ENCODE results near the gene ARHGAP29. TPM values are rescaled to one million over a fixed set of nuclear protein-coding genes. Genes with fewer than 3 reads are reported as not detected.
A peak's percentile ranks its signal among the peaks of the same experiment; 100 is the strongest.

Gene ARHGAP29
- total RNA-seq, 8 experiments from 2014 or later: 0.52 to 121 (median 3.3) TPM

GRCh38 chr1:94239051-94239450, 1.7 kb upstream of the ARHGAP29 start:
- in situ Hi-C loops (cut with MboI; ENCODE audit: low pct_unique_long_range_greater_than_20kb in 2 of 9, low sequenced_read_pairs in 9 of 9, unreplicated experiment in 9 of 9): loop anchor here in 4 of 9 experiments (25.0 kb wide), 1 partner anchor 177 kb away; no protein-coding TSS in a partner anchor
- WGBS, 10 experiments: 33 to 93% (median 82%) methylated on average over 1 to 3 of the region's 3 CpGs; no CpG with 5 or more reads in 1 of the 10 experiments
- ATAC-seq (replicated peaks in 6 of 8): no peak
- Histone ChIP-seq H3K4me3 (no peak overlapping the region), H3K4me1 (replicated peaks in 1 of 2) (peaks cover 3 to 7% of the 10 kb centered on the region in 2 donors), H3K27ac (no peak overlapping the region)

- in situ Hi-C loops (cut with MboI; ENCODE audit: low pct_unique_long_range_greater_than_20kb in 2 of 9, low sequenced_read_pairs in 9 of 9, unreplicated experiment in 9 of 9): loop anchor here in 4 of 9 experiments (25.0 kb wide), 1 partner anchor 174 kb away; no protein-coding TSS in a partner anchor
- Histone ChIP-seq H3K27ac (no peak overlapping the region), H3K4me3 (peak overlapping the region; percentile 57 to 77 (median 68)), H3K4me1 (replicated peaks in 1 of 2) (peaks cover 3 to 7% of the 10 kb centered on the region in 2 donors)
- peak; percentile 60 to 72 (median 64) for ATAC-seq (replicated peaks in 6 of 8)
- WGBS, 10 experiments: 0 to 2% (median 1%) methylated on average over 3 to 28 of the region's 39 CpGs
Measured at GRCh38 chr1:94236630-94237290, 624 bp downstream of the ARHGAP29 start.

- no peak overlapping the region for H3K27ac ChIP-seq
- WGBS, 10 experiments: 0 to 20% (median 11%) methylated on average over 1 to 6 of the region's 6 CpGs; no CpG with 5 or more reads in 1 of the 10 experiments
- ATAC-seq (replicated peaks in 6 of 8): no peak
- H3K4me3 ChIP-seq: peak overlapping the region in 3 of 5 donors; percentile 64 to 77 (median 75)
- in situ Hi-C loops (cut with MboI; ENCODE audit: low pct_unique_long_range_greater_than_20kb in 2 of 9, low sequenced_read_pairs in 9 of 9, unreplicated experiment in 9 of 9): loop anchor here in 4 of 9 experiments (25.0 kb wide), 1 partner anchor 174 kb away; no protein-coding TSS in a partner anchor
- peaks cover 3 to 7% of the 10 kb centered on the region in 2 donors for H3K4me1 ChIP-seq (replicated peaks in 1 of 2)
Measured at GRCh38 chr1:94236013-94236491, 1.3 kb downstream of the ARHGAP29 start.

GRCh38 chr1:94235189-94236012, 2.0 kb downstream of the ARHGAP29 start:
- no peak overlapping the region for H3K27ac ChIP-seq
- in situ Hi-C loops (cut with MboI; ENCODE audit: low pct_unique_long_range_greater_than_20kb in 2 of 9, low sequenced_read_pairs in 9 of 9, unreplicated experiment in 9 of 9): loop anchor here in 4 of 9 experiments (25.0 kb wide), 1 partner anchor 173 kb away; no protein-coding TSS in a partner anchor
- peaks cover 3 to 7% of the 10 kb centered on the region in 2 donors for H3K4me1 ChIP-seq (replicated peaks in 1 of 2)
- 5 to 50% (median 37%) methylated on average over 3 to 9 of the region's 9 CpGs for WGBS, 10 experiments
- no peak overlapping the region for H3K4me3 ChIP-seq
- no peak for ATAC-seq (replicated peaks in 6 of 8)

GRCh38 chr1:94234615-94235014, 2.8 kb downstream of the ARHGAP29 start:
- H3K27ac ChIP-seq: no peak overlapping the region
- no peak overlapping the region for H3K4me3 ChIP-seq
- H3K4me1 ChIP-seq (replicated peaks in 1 of 2): peaks cover 3 to 7% of the 10 kb centered on the region in 2 donors
- in situ Hi-C loops (cut with MboI; ENCODE audit: low pct_unique_long_range_greater_than_20kb in 2 of 9, low sequenced_read_pairs in 9 of 9, unreplicated experiment in 9 of 9): loop anchor here in 4 of 9 experiments (25.0 kb wide), 1 partner anchor 172 kb away; no protein-coding TSS in a partner anchor
- 20 to 100% (median 77%) methylated on average over 1 of the region's 1 CpG for WGBS, 10 experiments
- no peak for ATAC-seq (replicated peaks in 6 of 8)

GRCh38 chr1:94231746-94232145, 5.6 kb downstream of the ARHGAP29 start:
- ATAC-seq (replicated peaks in 6 of 8): no peak
- H3K4me3 ChIP-seq: no peak overlapping the region
- H3K27ac ChIP-seq: no peak overlapping the region
- 71 to 100% (median 100%) methylated on average over 1 of the region's 1 CpG; no CpG with 5 or more reads in 1 of the 10 experiments for WGBS, 10 experiments
- peaks cover 3 to 7% of the 10 kb centered on the region in 2 donors for H3K4me1 ChIP-seq (replicated peaks in 1 of 2)
- in situ Hi-C loops (cut with MboI; ENCODE audit: low pct_unique_long_range_greater_than_20kb in 2 of 9, low sequenced_read_pairs in 9 of 9, unreplicated experiment in 9 of 9): loop anchor here in 4 of 9 experiments (25.0 kb wide), 1 partner anchor 169 kb away; no protein-coding TSS in a partner anchor

- whole genome bisulfite sequencing, 10 experiments: 63 to 100% (median 93%) methylated on average over 1 of the region's 1 CpG; no CpG with 5 or more reads in 1 of the 10 experiments
Measured at GRCh38 chr1:94230920-94231319, 6.5 kb downstream of the ARHGAP29 start.

GRCh38 chr1:94228640-94229375, 8.6 kb downstream of the ARHGAP29 start:
- WGBS, 10 experiments: 60 to 100% (median 83%) methylated on average over 2 to 4 of the region's 4 CpGs
- H3K27ac ChIP-seq: no peak overlapping the region
- ATAC-seq (replicated peaks in 6 of 8): no peak
- H3K4me3 ChIP-seq: no peak overlapping the region
- in situ Hi-C loops (cut with MboI; ENCODE audit: low pct_unique_long_range_greater_than_20kb in 2 of 9, low sequenced_read_pairs in 9 of 9, unreplicated experiment in 9 of 9): loop anchor here in 4 of 9 experiments (25.0 kb wide), 1 partner anchor 167 kb away; no protein-coding TSS in a partner anchor
- H3K4me1 ChIP-seq (replicated peaks in 1 of 2): no peaks in the 10 kb centered on the region

More at GRCh38 chr1:94230920-94231319, 6.5 kb downstream of the ARHGAP29 start:
- no peak overlapping the region for H3K27ac ChIP-seq
- no peak overlapping the region for H3K4me3 ChIP-seq
- in situ Hi-C loops (cut with MboI; ENCODE audit: low pct_unique_long_range_greater_than_20kb in 2 of 9, low sequenced_read_pairs in 9 of 9, unreplicated experiment in 9 of 9): loop anchor here in 4 of 9 experiments (25.0 kb wide), 1 partner anchor 169 kb away; no protein-coding TSS in a partner anchor
- no peak for ATAC-seq (replicated peaks in 6 of 8)
- H3K4me1 ChIP-seq (replicated peaks in 1 of 2): peaks cover 0 to under 1% of the 10 kb centered on the region in 2 donors

GRCh38 chr1:94227624-94228023, 9.8 kb downstream of the ARHGAP29 start:
- in situ Hi-C loops (cut with MboI; ENCODE audit: low pct_unique_long_range_greater_than_20kb in 2 of 9, low sequenced_read_pairs in 9 of 9, unreplicated experiment in 9 of 9): loop anchor here in 4 of 9 experiments (25.0 kb wide), 1 partner anchor 165 kb away; no protein-coding TSS in a partner anchor
- ATAC-seq (replicated peaks in 6 of 8): no peak
- Histone ChIP-seq H3K4me3 (no peak overlapping the region), H3K4me1 (replicated peaks in 1 of 2) (no peaks in the 10 kb centered on the region), H3K27ac (no peak overlapping the region)
- 17 to 92% (median 83%) methylated on average over 1 of the region's 1 CpG; no CpG with 5 or more reads in 2 of the 10 experiments for WGBS, 10 experiments

- H3K4me3 ChIP-seq: no peak overlapping the region
- WGBS, 10 experiments: 47 to 92% (median 81%) methylated on average over 1 to 2 of the region's 2 CpGs
- no peak overlapping the region for H3K27ac ChIP-seq
- ATAC-seq (replicated peaks in 6 of 8): no peak
- H3K4me1 ChIP-seq (replicated peaks in 1 of 2): no peaks in the 10 kb centered on the region
- in situ Hi-C loops (cut with MboI; ENCODE audit: low pct_unique_long_range_greater_than_20kb in 2 of 9, low sequenced_read_pairs in 9 of 9, unreplicated experiment in 9 of 9): loop anchor here in 4 of 9 experiments (25.0 kb wide), 1 partner anchor 164 kb away; no protein-coding TSS in a partner anchor
Measured at GRCh38 chr1:94225845-94226244, 11.5 kb downstream of the ARHGAP29 start.

- H3K4me1 ChIP-seq (replicated peaks in 1 of 2): no peaks in the 10 kb centered on the region
- H3K4me3 ChIP-seq: no peak overlapping the region
- 55 to 100% (median 81%) methylated on average over 1 to 2 of the region's 2 CpGs; no CpG with 5 or more reads in 1 of the 10 experiments for WGBS, 10 experiments
- H3K27ac ChIP-seq: no peak overlapping the region
- ATAC-seq (replicated peaks in 6 of 8): no peak
- in situ Hi-C loops (cut with MboI; ENCODE audit: low pct_unique_long_range_greater_than_20kb in 2 of 9, low sequenced_read_pairs in 9 of 9, unreplicated experiment in 9 of 9): no loop called here
Measured at GRCh38 chr1:94218332-94218731, 19.1 kb downstream of the ARHGAP29 start.

- Histone ChIP-seq H3K27ac (no peak overlapping the region), H3K4me1 (replicated peaks in 1 of 2) (no peaks in the 10 kb centered on the region), H3K4me3 (no peak overlapping the region)
- in situ Hi-C loops (cut with MboI; ENCODE audit: low pct_unique_long_range_greater_than_20kb in 2 of 9, low sequenced_read_pairs in 9 of 9, unreplicated experiment in 9 of 9): no loop called here
- no peak for ATAC-seq (replicated peaks in 6 of 8)
Measured at GRCh38 chr1:94215955-94216354, 21.4 kb downstream of the ARHGAP29 start.
